AG10803 (cell line): ENCODE measurements around the gene DENND1A.

Experiments
- DNase-seq: peaks from one replicate; pipeline ENCODE4 v3.0.0; 2010; ENCODE audit warnings: low read depth
- H3K4me3 ChIP-seq: 2 replicates; pipeline ENCODE4 v1.5.1; 2011; ENCODE audit warnings: mild to moderate bottlenecking, low read length, control low read depth
- CTCF ChIP-seq: conservative IDR thresholded peaks from 2 replicates; pipeline ENCODE4 v1.5.1; 2011; ENCODE audit warnings: mild to moderate bottlenecking, low read length, control low read depth, inconsistent platforms

Gene DENND1A

DNA sequence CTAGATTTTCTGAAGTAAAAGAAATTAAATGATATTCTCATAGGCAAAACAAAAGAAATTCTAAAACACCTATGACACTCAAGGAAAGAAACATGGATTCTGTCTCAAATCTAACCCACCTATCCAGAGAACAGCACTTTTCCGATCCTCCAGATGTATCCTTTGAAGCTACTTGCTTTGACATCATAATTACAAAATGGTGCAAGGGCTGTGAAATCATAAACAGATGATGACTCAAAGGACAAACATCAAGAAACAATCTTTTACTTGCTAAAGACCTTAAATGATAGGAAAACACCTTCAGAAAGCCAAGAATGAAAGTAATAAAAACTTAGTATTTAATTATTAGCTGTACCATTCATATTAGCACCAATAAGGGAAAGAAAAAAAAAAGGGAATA is 202.6 kb downstream of the DENND1A start:
- TF ChIP-seq CTCF: no peak
- H3K4me3 ChIP-seq: no peak overlapping the region
- DNase-seq: peak; percentile 24

DNA sequence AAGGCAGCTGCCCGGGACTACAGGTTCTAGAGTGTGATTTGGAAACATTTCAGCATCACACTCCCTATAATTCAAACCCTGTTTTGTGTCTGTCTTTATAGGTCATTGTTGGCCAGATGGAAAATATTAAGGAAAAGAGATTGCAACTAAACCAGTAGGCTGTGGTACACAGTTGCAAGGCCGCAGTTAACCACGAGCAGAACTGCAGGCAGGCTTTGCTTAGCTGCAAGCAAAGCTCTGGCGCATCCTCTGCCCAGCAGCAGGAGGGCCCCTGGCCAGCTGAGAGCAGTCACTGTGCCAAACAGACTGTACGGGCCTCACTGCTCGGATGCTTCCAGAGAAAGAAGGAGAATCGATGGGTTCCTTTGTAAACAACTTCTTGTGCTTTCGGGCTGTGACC is 204.5 kb downstream of the DENND1A start:
- no peak for TF ChIP-seq CTCF
- H3K4me3 ChIP-seq: no peak overlapping the region
- peak; percentile 76 for DNase-seq

DNA sequence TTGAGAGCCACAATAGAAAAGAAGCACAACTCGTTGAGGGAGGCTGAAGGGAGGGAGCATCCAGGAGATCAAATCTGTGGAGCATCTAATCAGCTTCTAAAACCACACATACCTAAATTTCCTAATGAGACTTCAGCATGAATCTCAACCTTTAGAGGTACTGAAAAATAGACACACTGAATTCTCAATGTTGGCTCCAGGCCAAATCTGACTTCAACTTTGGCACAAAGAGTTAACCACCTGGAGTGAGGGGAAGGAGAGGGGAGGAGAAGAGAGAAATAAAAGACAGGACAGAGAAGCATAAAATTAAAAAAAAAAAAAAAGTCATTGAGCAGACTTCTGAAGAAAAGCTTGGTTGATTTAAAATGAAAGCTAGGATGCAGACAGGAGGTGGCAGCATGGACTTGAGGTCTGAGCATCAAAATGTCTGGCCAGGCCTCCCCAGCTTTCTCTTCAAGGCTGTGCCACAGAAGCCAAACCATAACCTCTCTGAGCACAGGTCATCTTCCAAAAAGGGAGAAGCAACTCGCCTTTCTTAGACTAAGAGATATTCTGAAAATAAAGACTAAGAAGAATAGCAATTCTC is 205.6 kb downstream of the DENND1A start:
- H3K4me3 ChIP-seq: no peak overlapping the region
- peak; percentile 47 for TF ChIP-seq CTCF
- DNase-seq: peak; percentile 69

GRCh38 chr9:123723135-123723875 is 206.6 kb downstream of the DENND1A start:
- no peak for DNase-seq
- H3K4me3 ChIP-seq: no peak overlapping the region
- TF ChIP-seq CTCF: no peak

DNA sequence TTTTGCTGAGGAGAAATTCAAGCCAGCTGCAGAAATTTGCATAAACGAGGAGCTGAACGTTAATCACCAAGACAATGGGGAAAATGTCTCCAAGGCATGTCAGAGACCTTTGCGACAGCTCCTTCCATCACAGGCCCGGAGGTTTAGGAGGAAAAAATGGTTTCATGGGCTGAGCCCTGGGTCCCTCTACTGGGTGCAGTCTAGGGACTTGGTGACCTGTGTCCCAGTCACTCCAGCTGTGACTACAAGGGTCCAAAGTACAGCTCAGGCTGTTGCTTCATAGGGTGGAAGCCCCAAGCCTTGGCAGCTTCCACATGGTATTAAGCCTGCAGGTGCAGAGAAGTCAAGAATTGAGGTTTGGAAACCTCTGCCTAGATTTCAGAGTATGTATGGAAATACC is 207.5 kb downstream of the DENND1A start:
- TF ChIP-seq CTCF: no peak
- no peak for DNase-seq

GRCh38 chr9:123718188-123718587 is 211.7 kb downstream of the DENND1A start:
- no peak for DNase-seq
- no peak for TF ChIP-seq CTCF
- no peak overlapping the region for H3K4me3 ChIP-seq

More for the DNA sequence above, 207.5 kb downstream of the DENND1A start:
- no peak overlapping the region for H3K4me3 ChIP-seq

DNA sequence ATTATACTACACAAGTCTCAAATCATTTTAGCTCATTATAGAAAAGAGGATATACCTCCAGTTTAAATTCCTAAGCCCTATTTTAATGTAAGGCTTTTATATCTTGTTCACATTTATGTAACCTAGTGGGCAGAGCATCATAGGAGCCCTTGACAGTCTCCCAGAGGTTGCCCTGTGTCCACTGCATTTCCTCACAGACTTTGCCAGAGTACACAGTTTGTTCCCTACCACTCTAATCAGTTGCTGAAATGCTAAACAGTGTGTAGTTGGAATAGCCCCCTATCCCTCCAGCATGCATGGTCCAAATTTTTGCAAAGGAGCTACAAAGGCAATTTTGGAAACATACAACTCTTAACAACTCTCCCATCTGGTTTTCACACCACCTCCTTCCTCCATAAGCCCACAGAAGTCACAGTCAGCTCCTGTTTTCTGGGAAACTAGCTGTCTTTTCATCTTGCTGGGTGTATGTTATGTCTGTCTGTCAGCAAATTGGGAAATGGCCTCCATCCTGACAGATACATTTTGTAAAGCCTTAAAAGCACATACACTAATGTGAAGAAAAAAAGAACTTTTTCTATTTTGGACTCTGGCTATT is 212.2 kb downstream of the DENND1A start:
- no peak for DNase-seq
- no peak overlapping the region for H3K4me3 ChIP-seq
- TF ChIP-seq CTCF: no peak
